A549 (cell line): Measurements from ENCODE around the gene TESK2.

ENCODE experiments used
- CBX8 ChIP-seq: fragments of 200-600 bp; sonication (generic); IDR thresholded peaks from 2 replicates; pipeline ENCODE4 v1.6.1; 2016
- CHD2 ChIP-seq: fragments of 150-350 bp; IDR thresholded peaks from 2 replicates; pipeline ENCODE4 v1.6.1; 2014; ENCODE audit warnings: low read length; ENCODE audit not compliant: partially characterized antibody
- EP300 ChIP-seq, 2 experiments: fragments of >200 bp; sonication (Bioruptor Twin); formaldehyde crosslinking; IDR thresholded peaks; 2 replicates in 1 of 2; 3 replicates in 1 of 2; pipeline ENCODE4 v1.6.1; 2016 to 2017
- ESRRA ChIP-seq: fragments of 150-350 bp; IDR thresholded peaks from 2 replicates; pipeline ENCODE4 v1.6.1; 2014; ENCODE audit warnings: mild to moderate bottlenecking, low read length, borderline replicate concordance
- PHF8 ChIP-seq: fragments of 200-600 bp; sonication (generic); IDR thresholded peaks from 2 replicates; pipeline ENCODE4 v1.6.1; 2016; ENCODE audit warnings: low read depth, mild to moderate bottlenecking, antibody characterized with exemption, moderate library complexity, borderline replicate concordance
- POLR2A ChIP-seq: IDR thresholded peaks from 2 replicates; pipeline ENCODE4 v1.6.1; 2012; ENCODE audit warnings: mild to moderate bottlenecking, low read length
- RAD21 ChIP-seq, 2 experiments: fragments of >200 bp in 1 of 2; sonication (Bioruptor Twin) in 1 of 2; formaldehyde crosslinking in 1 of 2; IDR thresholded peaks in 1 of 2; conservative IDR thresholded peaks in 1 of 2; 2 replicates in 1 of 2; 3 replicates in 1 of 2; pipeline ENCODE4 v1.6.1; 2012 to 2018; ENCODE audit warnings: inconsistent platforms in 1 of 2
- SMC3 ChIP-seq: fragments of >200 bp; sonication (Bioruptor Twin); formaldehyde crosslinking; IDR thresholded peaks from 3 replicates; pipeline ENCODE4 v1.6.1; 2018; ENCODE audit warnings: inconsistent platforms
- TF ChIP-seq, protein P1 (sequence below): fragments of >200 bp; sonication (Bioruptor Twin); formaldehyde crosslinking; IDR thresholded peaks from 3 replicates; pipeline ENCODE4 v1.5.1; 2016
- TF ChIP-seq, protein P2 (sequence below): IDR thresholded peaks from 2 replicates; pipeline ENCODE4 v1.6.1; 2012
- TF ChIP-seq, protein P3 (sequence below): fragments of 150-350 bp; IDR thresholded peaks from 2 replicates; pipeline ENCODE4 v1.6.1; 2014; ENCODE audit warnings: low read depth, mild to moderate bottlenecking, low read length
- TF ChIP-seq, protein P4 (sequence below): fragments of 250-450 bp; sonication (Bioruptor Pico); IDR thresholded peaks from 2 replicates; pipeline ENCODE4 v1.5.0; 2020; ENCODE audit warnings: low read depth, mild to moderate bottlenecking, moderate library complexity

DNA sequence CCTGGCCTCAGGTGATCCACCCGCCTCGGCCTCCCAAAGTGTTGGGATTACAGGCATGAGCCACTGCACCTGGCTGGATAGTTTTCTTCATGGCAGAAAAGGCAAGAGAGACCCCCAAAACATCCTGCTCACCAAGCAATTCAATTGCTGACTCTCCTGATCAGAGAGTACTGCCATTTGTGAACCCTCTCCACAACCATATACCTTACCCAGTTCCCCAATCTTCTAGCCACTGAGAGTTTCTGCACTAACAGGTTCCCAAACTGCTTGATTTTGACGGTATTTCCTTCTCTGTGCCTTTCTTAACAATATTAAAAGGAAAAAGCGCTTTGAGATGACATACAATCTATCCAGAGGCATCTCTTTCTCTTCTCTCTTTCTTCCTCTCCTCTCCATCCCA is 110.8 kb downstream of the TESK2 start:
- TF ChIP-seq, protein P1, sequence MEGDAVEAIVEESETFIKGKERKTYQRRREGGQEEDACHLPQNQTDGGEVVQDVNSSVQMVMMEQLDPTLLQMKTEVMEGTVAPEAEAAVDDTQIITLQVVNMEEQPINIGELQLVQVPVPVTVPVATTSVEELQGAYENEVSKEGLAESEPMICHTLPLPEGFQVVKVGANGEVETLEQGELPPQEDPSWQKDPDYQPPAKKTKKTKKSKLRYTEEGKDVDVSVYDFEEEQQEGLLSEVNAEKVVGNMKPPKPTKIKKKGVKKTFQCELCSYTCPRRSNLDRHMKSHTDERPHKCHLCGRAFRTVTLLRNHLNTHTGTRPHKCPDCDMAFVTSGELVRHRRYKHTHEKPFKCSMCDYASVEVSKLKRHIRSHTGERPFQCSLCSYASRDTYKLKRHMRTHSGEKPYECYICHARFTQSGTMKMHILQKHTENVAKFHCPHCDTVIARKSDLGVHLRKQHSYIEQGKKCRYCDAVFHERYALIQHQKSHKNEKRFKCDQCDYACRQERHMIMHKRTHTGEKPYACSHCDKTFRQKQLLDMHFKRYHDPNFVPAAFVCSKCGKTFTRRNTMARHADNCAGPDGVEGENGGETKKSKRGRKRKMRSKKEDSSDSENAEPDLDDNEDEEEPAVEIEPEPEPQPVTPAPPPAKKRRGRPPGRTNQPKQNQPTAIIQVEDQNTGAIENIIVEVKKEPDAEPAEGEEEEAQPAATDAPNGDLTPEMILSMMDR: no peak
- TF ChIP-seq RAD21 (conservative IDR thresholded peaks at IDR 0.05 in 1 of 2, IDR thresholded peaks at IDR 0.05 in 1 of 2) (no peak), POLR2A (no peak), ESRRA (no peak), EP300 (IDR thresholded peaks at IDR 0.05) (no peak), PHF8 (no peak), CHD2 (no peak), SMC3 (no peak), CBX8 (no peak)
- TF ChIP-seq, protein P2, sequence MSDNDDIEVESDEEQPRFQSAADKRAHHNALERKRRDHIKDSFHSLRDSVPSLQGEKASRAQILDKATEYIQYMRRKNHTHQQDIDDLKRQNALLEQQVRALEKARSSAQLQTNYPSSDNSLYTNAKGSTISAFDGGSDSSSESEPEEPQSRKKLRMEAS: no peak
- TF ChIP-seq, protein P3, sequence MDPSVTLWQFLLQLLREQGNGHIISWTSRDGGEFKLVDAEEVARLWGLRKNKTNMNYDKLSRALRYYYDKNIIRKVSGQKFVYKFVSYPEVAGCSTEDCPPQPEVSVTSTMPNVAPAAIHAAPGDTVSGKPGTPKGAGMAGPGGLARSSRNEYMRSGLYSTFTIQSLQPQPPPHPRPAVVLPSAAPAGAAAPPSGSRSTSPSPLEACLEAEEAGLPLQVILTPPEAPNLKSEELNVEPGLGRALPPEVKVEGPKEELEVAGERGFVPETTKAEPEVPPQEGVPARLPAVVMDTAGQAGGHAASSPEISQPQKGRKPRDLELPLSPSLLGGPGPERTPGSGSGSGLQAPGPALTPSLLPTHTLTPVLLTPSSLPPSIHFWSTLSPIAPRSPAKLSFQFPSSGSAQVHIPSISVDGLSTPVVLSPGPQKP: no peak
- TF ChIP-seq, protein P4, sequence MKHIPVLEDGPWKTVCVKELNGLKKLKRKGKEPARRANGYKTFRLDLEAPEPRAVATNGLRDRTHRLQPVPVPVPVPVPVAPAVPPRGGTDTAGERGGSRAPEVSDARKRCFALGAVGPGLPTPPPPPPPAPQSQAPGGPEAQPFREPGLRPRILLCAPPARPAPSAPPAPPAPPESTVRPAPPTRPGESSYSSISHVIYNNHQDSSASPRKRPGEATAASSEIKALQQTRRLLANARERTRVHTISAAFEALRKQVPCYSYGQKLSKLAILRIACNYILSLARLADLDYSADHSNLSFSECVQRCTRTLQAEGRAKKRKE (CRISPR knock-in tag): no peak
